ENCODE results near the gene THSD4. TPM values are rescaled to one million over a fixed set of nuclear protein-coding genes. Genes with fewer than 3 reads are reported as not detected.

THSD4 gene
- total RNA-seq, 4 donors from 2014 or later = 39.4 to 232 (median 127) TPM

DNA sequence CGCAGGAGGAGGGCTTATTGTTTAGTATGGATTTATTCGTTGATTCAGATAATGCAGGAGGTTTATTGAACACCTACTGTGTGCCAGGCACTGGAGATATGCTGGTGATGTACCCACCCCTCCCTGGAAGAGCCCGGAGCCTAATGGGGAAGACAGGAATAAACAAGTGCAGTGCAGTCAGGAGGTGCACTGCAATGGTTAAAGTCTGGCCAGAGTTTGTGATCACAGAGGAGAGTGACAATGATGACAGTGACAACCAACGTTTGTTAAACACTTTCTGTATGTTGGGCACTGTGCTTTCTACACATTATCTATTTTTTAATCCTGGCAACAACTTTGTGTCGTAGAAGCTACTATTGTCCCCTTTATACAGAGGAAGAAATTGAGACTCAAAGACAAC is 70.4 kb downstream of the THSD4 start:
- Histone ChIP-seq H3K4me1 (no peaks in the 10 kb centered on the region), H3K9me3 (no peaks in the 10 kb centered on the region), H3K36me3 (no peaks in the 10 kb centered on the region), H3K27me3 (no peaks in the 10 kb centered on the region), H3K27ac (no peak overlapping the region), H3K4me3 (no peak overlapping the region)
- no peak for DNase-seq
- WGBS, 2 donors = 67 to 68% methylated on average over 4 to 5 of the region's 5 CpGs
- TF ChIP-seq POLR2A (IDR thresholded peaks at IDR 0.05) = no peak
- TF ChIP-seq, protein P1, sequence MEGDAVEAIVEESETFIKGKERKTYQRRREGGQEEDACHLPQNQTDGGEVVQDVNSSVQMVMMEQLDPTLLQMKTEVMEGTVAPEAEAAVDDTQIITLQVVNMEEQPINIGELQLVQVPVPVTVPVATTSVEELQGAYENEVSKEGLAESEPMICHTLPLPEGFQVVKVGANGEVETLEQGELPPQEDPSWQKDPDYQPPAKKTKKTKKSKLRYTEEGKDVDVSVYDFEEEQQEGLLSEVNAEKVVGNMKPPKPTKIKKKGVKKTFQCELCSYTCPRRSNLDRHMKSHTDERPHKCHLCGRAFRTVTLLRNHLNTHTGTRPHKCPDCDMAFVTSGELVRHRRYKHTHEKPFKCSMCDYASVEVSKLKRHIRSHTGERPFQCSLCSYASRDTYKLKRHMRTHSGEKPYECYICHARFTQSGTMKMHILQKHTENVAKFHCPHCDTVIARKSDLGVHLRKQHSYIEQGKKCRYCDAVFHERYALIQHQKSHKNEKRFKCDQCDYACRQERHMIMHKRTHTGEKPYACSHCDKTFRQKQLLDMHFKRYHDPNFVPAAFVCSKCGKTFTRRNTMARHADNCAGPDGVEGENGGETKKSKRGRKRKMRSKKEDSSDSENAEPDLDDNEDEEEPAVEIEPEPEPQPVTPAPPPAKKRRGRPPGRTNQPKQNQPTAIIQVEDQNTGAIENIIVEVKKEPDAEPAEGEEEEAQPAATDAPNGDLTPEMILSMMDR (IDR thresholded peaks at IDR 0.05) = no peak
- intact Hi-C loops (cut with DNase I) = no loop called here

DNA sequence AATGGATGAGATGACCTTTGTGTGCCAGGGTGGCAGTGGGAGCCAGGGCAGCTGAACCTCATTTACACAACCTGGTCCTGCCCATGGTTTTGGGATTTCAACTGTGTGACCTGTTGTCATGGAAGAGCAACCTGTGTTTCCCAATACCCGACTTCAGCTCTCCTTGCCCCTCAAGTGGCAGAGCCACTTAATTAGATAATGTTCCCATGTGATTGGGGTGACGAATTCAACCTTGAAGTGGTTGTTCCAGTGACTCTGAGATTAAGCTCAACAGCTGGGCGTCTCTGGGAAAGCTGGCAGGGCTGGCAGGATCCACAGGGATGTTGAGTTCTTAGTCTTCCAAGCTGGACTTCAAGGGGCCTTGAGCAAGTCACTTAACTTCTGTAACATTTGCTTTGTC is 71.0 kb downstream of the THSD4 start:
- 0 to 68% methylated on average over 1 to 2 of the region's 3 CpGs for WGBS, 2 donors
- Histone ChIP-seq H3K36me3 (no peaks in the 10 kb centered on the region), H3K4me1 (no peaks in the 10 kb centered on the region), H3K27me3 (no peaks in the 10 kb centered on the region), H3K27ac (no peak overlapping the region), H3K9me3 (no peaks in the 10 kb centered on the region), H3K4me3 (no peak overlapping the region)
- TF ChIP-seq, protein P1 (IDR thresholded peaks at IDR 0.05) = no peak
- no peak for TF ChIP-seq POLR2A (IDR thresholded peaks at IDR 0.05)
- no peak for DNase-seq
- intact Hi-C loops (cut with DNase I) = no loop called here

DNA sequence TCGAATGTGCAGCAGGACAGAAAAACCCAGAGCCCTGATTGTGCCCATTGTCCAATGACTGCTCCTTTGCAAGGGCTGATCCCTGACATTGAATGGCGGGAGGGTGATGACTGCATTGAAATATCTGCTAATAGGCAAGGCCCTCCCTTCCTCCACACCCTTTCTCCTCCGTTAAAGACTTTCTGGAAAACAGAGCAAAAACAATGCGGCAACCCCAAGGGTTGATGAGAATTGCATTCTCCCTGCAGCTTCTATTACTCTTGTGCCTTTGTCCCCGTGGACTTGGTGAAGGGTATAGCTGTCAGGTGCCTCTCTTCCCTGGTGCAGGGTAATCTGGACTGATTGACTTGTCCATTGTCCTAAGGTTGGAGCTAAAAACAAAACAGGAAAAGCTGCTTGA is 71.8 kb downstream of the THSD4 start:
- 69 to 83% methylated on average over 5 of the region's 5 CpGs for WGBS, 2 donors
- H3K36me3 ChIP-seq = no peaks in the 10 kb centered on the region
- H3K27ac ChIP-seq = no peak overlapping the region
- intact Hi-C loops (cut with DNase I) = no loop called here
- H3K27me3 ChIP-seq = no peaks in the 10 kb centered on the region
- DNase-seq = no peak
- no peaks in the 10 kb centered on the region for H3K4me1 ChIP-seq
- TF ChIP-seq POLR2A (IDR thresholded peaks at IDR 0.05) = no peak
- TF ChIP-seq, protein P1 (IDR thresholded peaks at IDR 0.05) = no peak
- no peaks in the 10 kb centered on the region for H3K9me3 ChIP-seq
- no peak overlapping the region for H3K4me3 ChIP-seq

DNA sequence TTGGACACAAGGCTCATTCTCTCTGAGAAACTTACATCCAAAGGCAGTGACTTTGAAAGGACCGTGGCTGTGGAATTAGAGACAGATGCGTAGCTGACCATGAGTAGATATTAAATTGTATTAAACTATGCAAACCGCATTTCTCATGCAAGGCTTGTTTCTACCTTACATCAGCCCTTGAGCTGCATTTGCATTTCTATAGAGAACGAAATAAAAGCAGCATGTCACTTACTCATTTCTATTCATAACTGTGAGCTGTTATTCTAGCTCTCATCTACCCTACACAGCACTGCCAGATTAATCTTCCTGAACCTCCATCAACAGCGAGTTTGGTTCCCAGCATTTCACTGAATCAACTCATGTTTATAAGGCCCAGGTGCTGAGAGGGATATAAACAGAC is 72.3 kb downstream of the THSD4 start:
- no peak for DNase-seq
- WGBS, 2 donors = 85 to 95% methylated on average over 5 of the region's 5 CpGs
- Histone ChIP-seq H3K9me3 (no peaks in the 10 kb centered on the region), H3K36me3 (no peaks in the 10 kb centered on the region), H3K4me3 (no peak overlapping the region), H3K4me1 (no peaks in the 10 kb centered on the region), H3K27me3 (no peaks in the 10 kb centered on the region), H3K27ac (no peak overlapping the region)
- TF ChIP-seq POLR2A (IDR thresholded peaks at IDR 0.05) = no peak
- TF ChIP-seq, protein P1 (IDR thresholded peaks at IDR 0.05) = no peak
- intact Hi-C loops (cut with DNase I) = no loop called here

DNA sequence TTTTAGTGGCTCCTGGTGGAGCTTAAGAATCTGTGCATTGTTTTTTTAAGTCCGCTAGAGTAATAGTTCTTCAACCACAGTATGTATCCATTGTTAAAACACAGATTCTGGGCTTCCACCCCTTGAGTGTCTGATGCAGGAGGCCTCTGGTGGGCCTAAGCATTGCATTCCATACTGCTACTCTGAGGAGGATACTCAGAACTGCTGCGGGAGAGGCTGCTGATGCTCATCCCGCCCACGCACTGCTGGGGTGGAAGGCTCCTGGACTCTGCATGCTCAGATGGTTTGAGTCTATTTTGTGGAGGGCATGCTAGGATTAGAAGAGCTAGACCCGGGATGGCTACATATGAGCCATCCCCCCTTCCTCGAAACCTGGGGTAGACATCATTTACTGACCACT is 74.4 kb downstream of the THSD4 start:
- Histone ChIP-seq H3K36me3 (no peaks in the 10 kb centered on the region), H3K9me3 (no peaks in the 10 kb centered on the region), H3K4me3 (no peak overlapping the region), H3K27me3 (no peaks in the 10 kb centered on the region), H3K4me1 (no peaks in the 10 kb centered on the region), H3K27ac (no peak overlapping the region)
- intact Hi-C loops (cut with DNase I) = no loop called here
- DNase-seq = no peak
- 92 to 95% methylated on average over 4 to 6 of the region's 6 CpGs for WGBS, 2 donors
- no peak for TF ChIP-seq POLR2A (IDR thresholded peaks at IDR 0.05)
- TF ChIP-seq, protein P1 (IDR thresholded peaks at IDR 0.05) = no peak
